Keratinocyte (primary cell): Measurements from ENCODE around the gene NCK2. TPM values are rescaled to one million over a fixed set of nuclear protein-coding genes. Genes with fewer than 3 reads are reported as not detected.

Source experiments
- DNase-seq: peaks from one replicate; pipeline ENCODE4 v3.0.0-alpha.2; 2011; ENCODE audit warnings: low read depth, missing footprints, low spot score
- FAIRE-seq: peaks from 2 replicates; lab custom pipeline; 2011; peaks lifted over from hg19 to GRCh38; lab: Jason Lieb, UNC
- H2AFZ ChIP-seq: 2 replicates; pipeline ENCODE4 v1.6.0; 2012; ENCODE audit warnings: low read length, control low read depth, inconsistent platforms; ENCODE audit not compliant: control insufficient read depth
- H3K27ac ChIP-seq: 2 replicates; pipeline ENCODE4 v1.5.1; 2011; ENCODE audit warnings: low read length; ENCODE audit not compliant: control insufficient read depth, insufficient read depth
- H3K27me3 ChIP-seq: 3 replicates; pipeline ENCODE4 v1.6.0; 2011; ENCODE audit warnings: low read length; ENCODE audit not compliant: control insufficient read depth, insufficient read depth; ENCODE audit errors: extremely low read depth
- H3K36me3 ChIP-seq, 2 experiments: 2 replicates in 1 of 2; 3 replicates in 1 of 2; pipeline ENCODE4 v1.5.1; 2011; ENCODE audit warnings: low read length in 2 of 2, mild to moderate bottlenecking in 1 of 2; ENCODE audit not compliant: control insufficient read depth in 2 of 2, insufficient read depth in 2 of 2; ENCODE audit errors: extremely low read depth in 1 of 2
- H3K4me1 ChIP-seq: 3 replicates; pipeline ENCODE4 v1.5.1; 2011; ENCODE audit warnings: low read length; ENCODE audit not compliant: control insufficient read depth, insufficient read depth; ENCODE audit errors: extremely low read depth
- H3K4me2 ChIP-seq: 3 replicates; pipeline ENCODE4 v1.6.0; 2011; ENCODE audit warnings: low read depth, low read length; ENCODE audit not compliant: control insufficient read depth, insufficient read depth; ENCODE audit errors: extremely low read depth
- H3K4me3 ChIP-seq, 3 experiments: fragments of 200-600 bp in 1 of 3; sonication (generic) in 1 of 3; 2 replicates in 2 of 3; 3 replicates in 1 of 3; pipeline ENCODE4 v1.5.1; 2011 to 2016; ENCODE audit warnings: low read length in 3 of 3, mild to moderate bottlenecking in 3 of 3, control low read depth in 2 of 3, inconsistent platforms in 1 of 3, low read depth in 1 of 3, mixed read lengths in 1 of 3, mixed run types in 1 of 3, moderate library complexity in 1 of 3; ENCODE audit not compliant: control insufficient read depth in 2 of 3, insufficient read depth in 2 of 3; ENCODE audit errors: extremely low read depth in 1 of 3
- H3K79me2 ChIP-seq: 2 replicates; pipeline ENCODE4 v1.6.0; 2012; ENCODE audit warnings: low read length; ENCODE audit not compliant: control insufficient read depth, insufficient read depth
- H3K9ac ChIP-seq: 3 replicates; pipeline ENCODE4 v1.6.0; 2011; ENCODE audit warnings: low read length; ENCODE audit not compliant: control insufficient read depth, insufficient read depth; ENCODE audit errors: extremely low read depth
- H3K9me1 ChIP-seq: 3 replicates; pipeline ENCODE4 v1.6.0; 2011; ENCODE audit warnings: low read length; ENCODE audit not compliant: control insufficient read depth, insufficient read depth; ENCODE audit errors: extremely low read depth
- H3K9me3 ChIP-seq: 2 replicates; pipeline ENCODE4 v1.5.1; 2012; ENCODE audit warnings: low read depth, low read length; ENCODE audit not compliant: control insufficient read depth
- H4K20me1 ChIP-seq: 3 replicates; pipeline ENCODE4 v1.6.0; 2011; ENCODE audit warnings: low read length; ENCODE audit not compliant: control insufficient read depth, insufficient read depth; ENCODE audit errors: extremely low read depth
- CTCF ChIP-seq, 3 experiments: IDR thresholded peaks in 1 of 3; conservative IDR thresholded peaks in 1 of 3; optimal IDR thresholded peaks in 1 of 3; 2 replicates in 2 of 3; 3 replicates in 1 of 3; pipeline versions ENCODE3 to v1.5.1; 2011; ENCODE audit warnings: low read length in 3 of 3, mild to moderate bottlenecking in 3 of 3, moderate library complexity in 2 of 3, control low read depth in 1 of 3, inconsistent platforms in 1 of 3; ENCODE audit not compliant: insufficient read depth in 2 of 3; ENCODE audit errors: extremely low read depth in 1 of 3
- EZH2 ChIP-seq: IDR thresholded peaks from one replicate; pipeline ENCODE4 v1.6.1; 2012; ENCODE audit warnings: inconsistent platforms, mild to moderate bottlenecking, low read length, moderate library complexity
- dilution Hi-C: fragments of 300-500 bp; cut with MboI; formaldehyde crosslinking; loops from one replicate; pipeline ENCODE4 v1.7.0; 2020; ENCODE audit warnings: low sequenced_read_pairs; ENCODE audit not compliant: extremely low pct_ligation_motif_present
- polyA plus RNA-seq, 5 experiments: library from polyadenylated mRNA; depleted of rRNA in 3 of 5; stranded (reverse) in 3 of 5; stranded (forward) in 1 of 5; unstranded in 1 of 5; fragments of >200 nt; gene quantifications; 1 replicate in 1 of 5; 2 replicates in 3 of 5; 3 replicates in 1 of 5; pipeline versions ENCODE4 v1.2.1 to v1.2.3, GENCODE V29; 2011 to 2012; ENCODE audit warnings: missing spikeins in 2 of 5, low read depth in 1 of 5, low replicate concordance in 1 of 5

NCK2 gene
- polyA plus RNA-seq, 1 donor (not counting 4 experiments of a cell fraction or from before 2014, with no cell fraction given), result 31.4 TPM

GRCh38 chr2:105904938-105905337, 160.2 kb downstream of the NCK2 start:
- no peaks in the 10 kb centered on the region for H3K79me2 ChIP-seq
- peak; percentile 39 for FAIRE-seq
- no peak overlapping the region for H2AFZ ChIP-seq
- no peak overlapping the region for H3K4me3 ChIP-seq
- H3K9me3 ChIP-seq, result no peaks in the 10 kb centered on the region
- H3K9ac ChIP-seq, result no peak overlapping the region
- no peaks in the 10 kb centered on the region for H3K4me1 ChIP-seq
- DNase-seq, result no peak
- no peaks in the 10 kb centered on the region for H3K27me3 ChIP-seq
- H3K36me3 ChIP-seq, result no peaks in the 10 kb centered on the region
- no peaks in the 10 kb centered on the region for H4K20me1 ChIP-seq
- no peak overlapping the region for H3K4me2 ChIP-seq
- H3K27ac ChIP-seq, result no peak overlapping the region
- no peak for TF ChIP-seq CTCF (optimal IDR thresholded peaks at IDR 0.05 in 1 of 3, IDR thresholded peaks at IDR 0.05 in 1 of 3, conservative IDR thresholded peaks at IDR 0.05 in 1 of 3; ENCODE audit: extremely low read depth in 1 of 3, insufficient read depth in 2 of 3, low read length in 3 of 3)
- TF ChIP-seq EZH2, result no peak
- dilution Hi-C loops, result no loop called here
- peaks cover 2% of the 10 kb centered on the region for H3K9me1 ChIP-seq

- no peak for FAIRE-seq
- no peaks in the 10 kb centered on the region for H3K27me3 ChIP-seq
- no peak overlapping the region for H3K4me3 ChIP-seq
- H3K4me2 ChIP-seq, result no peak overlapping the region
- H3K9me1 ChIP-seq, result peaks cover 2% of the 10 kb centered on the region
- TF ChIP-seq EZH2, result no peak
- no peak for TF ChIP-seq CTCF (optimal IDR thresholded peaks at IDR 0.05 in 1 of 3, IDR thresholded peaks at IDR 0.05 in 1 of 3, conservative IDR thresholded peaks at IDR 0.05 in 1 of 3; ENCODE audit: extremely low read depth in 1 of 3, insufficient read depth in 2 of 3, low read length in 3 of 3)
- no peak overlapping the region for H3K9ac ChIP-seq
- H2AFZ ChIP-seq, result no peak overlapping the region
- H3K4me1 ChIP-seq, result no peaks in the 10 kb centered on the region
- no peaks in the 10 kb centered on the region for H4K20me1 ChIP-seq
- H3K36me3 ChIP-seq, result no peaks in the 10 kb centered on the region
- no peaks in the 10 kb centered on the region for H3K79me2 ChIP-seq
- no peak overlapping the region for H3K27ac ChIP-seq
- no peak for DNase-seq
- dilution Hi-C loops, result no loop called here
- no peaks in the 10 kb centered on the region for H3K9me3 ChIP-seq
Observed at GRCh38 chr2:105906481-105906880, 161.8 kb downstream of the NCK2 start.
